GM03348 (cell line): ENCODE results near the gene BBS4.
"Not testable (repeated sequence)": the region's sequence is repeated elsewhere in the genome, so short reads cannot be mapped to it uniquely, and the experiment has no call there.

Source experiments
- DNase-seq: peaks from one replicate; pipeline ENCODE4 v3.0.0; 2012; ENCODE audit warnings: low spot score

Gene BBS4

GRCh38 chr15:72685925-72686794 lies at the start of gene BBS4, which contains the start of gene HIGD2B:
Gene BBS4, plus strand, starts transcription at chr15:72686207. Its CDS starts 21 bp downstream, at chr15:72686228.
Gene HIGD2B, minus strand, starts transcription at chr15:72686182. Its CDS starts 9,808 bp downstream, at chr15:72676374.
- peak; percentile 92 for DNase-seq

- not testable (repeated sequence) for DNase-seq
Observed at GRCh38 chr15:72636519-72637282, 49.3 kb upstream of the BBS4 start.

- not testable (repeated sequence) for DNase-seq
Observed at GRCh38 chr15:72639759-72640483, 46.1 kb upstream of the BBS4 start.

- DNase-seq: not testable (repeated sequence)
Observed at GRCh38 chr15:72642271-72642670, 43.7 kb upstream of the BBS4 start.

- DNase-seq: not testable (repeated sequence)
Observed at GRCh38 chr15:72648631-72649253, 37.3 kb upstream of the BBS4 start.

GRCh38 chr15:72654397-72654796 lies 31.6 kb upstream of the BBS4 start, which contains the start of gene GOLGA6B:
Gene GOLGA6B, plus strand, starts transcription at chr15:72654697. Its CDS starts 41 bp downstream, at chr15:72654738.
- DNase-seq: not testable (repeated sequence)

GRCh38 chr15:72656014-72656413 lies 30.0 kb upstream of the BBS4 start:
- not testable (repeated sequence) for DNase-seq

GRCh38 chr15:72661081-72661480 lies 24.9 kb upstream of the BBS4 start:
- not testable (repeated sequence) for DNase-seq

- DNase-seq: not testable (repeated sequence)
Observed at GRCh38 chr15:72663931-72664330, 22.1 kb upstream of the BBS4 start.

- DNase-seq: not testable (repeated sequence)
Observed at GRCh38 chr15:72665706-72666105, 20.3 kb upstream of the BBS4 start.

GRCh38 chr15:72669803-72670202 lies 16.2 kb upstream of the BBS4 start:
- not testable (repeated sequence) for DNase-seq

GRCh38 chr15:72670656-72671352 lies 15.2 kb upstream of the BBS4 start:
- peak; percentile 68 for DNase-seq

- DNase-seq: no peak
Observed at GRCh38 chr15:72671525-72671924, 14.5 kb upstream of the BBS4 start.

GRCh38 chr15:72676838-72677237 lies 9.2 kb upstream of the BBS4 start:
- no peak for DNase-seq

GRCh38 chr15:72680931-72681330 lies 5.1 kb upstream of the BBS4 start:
- no peak for DNase-seq

GRCh38 chr15:72682772-72683171 lies 3.2 kb upstream of the BBS4 start:
- no peak for DNase-seq

- DNase-seq: no peak
Observed at GRCh38 chr15:72685301-72685924, 594 bp upstream of the BBS4 start.

- DNase-seq: no peak
Observed at GRCh38 chr15:72688697-72689096, 2.7 kb downstream of the BBS4 start.

GRCh38 chr15:72690938-72691337 lies 4.9 kb downstream of the BBS4 start:
- DNase-seq: no peak

GRCh38 chr15:72698938-72699337 lies 12.9 kb downstream of the BBS4 start:
- DNase-seq: no peak
